Esophagus muscularis mucosa (tissue), 4 donors: Measurements from ENCODE around the gene SYNDIG1. TPM values are rescaled to one million over a fixed set of nuclear protein-coding genes. Genes with fewer than 3 reads are reported as not detected.

Experiments used
- DNase-seq: peaks from one replicate; pipeline ENCODE4 v3.0.0-alpha.2; 2017; ENCODE audit errors: extremely low spot score
- H3K27ac ChIP-seq, 4 donors: fragments of 200-600 bp; sonication (generic); replicated peaks in 1 of 4; 1 replicate in 3 of 4; 2 replicates in 1 of 4; pipeline ENCODE4 v1.5.1; 2016 to 2019; ENCODE audit warnings: mild to moderate bottlenecking in 1 of 4
- H3K27me3 ChIP-seq, 4 donors: fragments of 200-600 bp; sonication (generic); one replicate each; pipeline versions ENCODE4 v1.5.1 to v1.6.0; 2016 to 2019
- H3K36me3 ChIP-seq, 4 donors: fragments of 200-600 bp; sonication (generic); one replicate each; pipeline ENCODE4 v1.5.1; 2016 to 2019
- H3K4me1 ChIP-seq, 4 donors: fragments of 200-600 bp; sonication (generic); one replicate each; pipeline ENCODE4 v1.5.1; 2016 to 2019
- H3K4me3 ChIP-seq, 4 donors: fragments of 200-600 bp; sonication (generic); 1 replicate in 2 of 4; 2 replicates in 2 of 4; pipeline ENCODE4 v1.5.1; 2016 to 2019; ENCODE audit warnings: mild to moderate bottlenecking in 4 of 4, moderate library complexity in 1 of 4
- H3K9me3 ChIP-seq, 4 donors: fragments of 200-600 bp; sonication (generic); 1 replicate in 3 of 4; 2 replicates in 1 of 4; pipeline ENCODE4 v1.5.1; 2016 to 2019
- EP300 ChIP-seq: sonication (generic); formaldehyde crosslinking; IDR thresholded peaks from one replicate; pipeline ENCODE4 v1.6.1; 2017; ENCODE audit warnings: antibody characterized with exemption
- POLR2A ChIP-seq: fragments of 450-650 bp; IDR thresholded peaks from one replicate; pipeline ENCODE4 v1.6.1; 2017; ENCODE audit warnings: antibody characterized with exemption, moderate library complexity, mild to moderate bottlenecking, low read depth
- POLR2AphosphoS5 ChIP-seq, 2 donors: sonication (generic); formaldehyde crosslinking; IDR thresholded peaks; one replicate each; pipeline ENCODE4 v1.6.1; 2017; ENCODE audit warnings: antibody characterized with exemption in 2 of 2
- WGBS: methylation state at CpG from one replicate; pipeline ENCODE4 v1.1.5; 2018; 5-methylcytosine and 5-hydroxymethylcytosine counted together
- intact Hi-C: fragments of 100-400 bp; cut with DNase I; formaldehyde crosslinking; loops from one replicate; pipeline ENCODE4 v1.15.1; 2023
- total RNA-seq, 4 donors: library from RNA; depleted of rRNA; stranded (reverse); fragments of >200 nt; gene quantifications; one replicate each; pipeline versions ENCODE4 v1.1.0 to v1.2.1, GENCODE V29; 2016
- TF ChIP-seq, protein P1 (sequence below), 3 experiments: fragments of 200-600 bp in 2 of 3; fragments of 450-650 bp in 1 of 3; sonication (generic) in 2 of 3; IDR thresholded peaks; one replicate each; pipeline ENCODE4 v1.5.1; 2017 to 2019; ENCODE audit warnings: antibody characterized with exemption in 3 of 3, mild to moderate bottlenecking in 2 of 3, moderate library complexity in 1 of 3

Gene SYNDIG1
- not detected for total RNA-seq

- peaks cover 0 to 59% (median 12%) of the 10 kb centered on the region in 4 donors for H3K27me3 ChIP-seq
- 0% methylated on average over 14 of the region's 91 CpGs for WGBS
- H3K9me3 ChIP-seq: no peaks in the 10 kb centered on the region
- H3K4me3 ChIP-seq: peak within 1 kb of the TSS; percentile 46 to 55 (median 48)
- H3K36me3 ChIP-seq: no peaks in the 10 kb centered on the region
- DNase-seq: no peak
- H3K27ac ChIP-seq: no peak within 1 kb of the TSS
- intact Hi-C loops: no loop called here
- peaks cover 3 to 26% (median 25%) of the 10 kb centered on the region in 4 donors for H3K4me1 ChIP-seq
- TF ChIP-seq EP300: no peak
- TF ChIP-seq POLR2AphosphoS5 (IDR thresholded peaks at IDR 0.05): no peak
- TF ChIP-seq, protein P1, sequence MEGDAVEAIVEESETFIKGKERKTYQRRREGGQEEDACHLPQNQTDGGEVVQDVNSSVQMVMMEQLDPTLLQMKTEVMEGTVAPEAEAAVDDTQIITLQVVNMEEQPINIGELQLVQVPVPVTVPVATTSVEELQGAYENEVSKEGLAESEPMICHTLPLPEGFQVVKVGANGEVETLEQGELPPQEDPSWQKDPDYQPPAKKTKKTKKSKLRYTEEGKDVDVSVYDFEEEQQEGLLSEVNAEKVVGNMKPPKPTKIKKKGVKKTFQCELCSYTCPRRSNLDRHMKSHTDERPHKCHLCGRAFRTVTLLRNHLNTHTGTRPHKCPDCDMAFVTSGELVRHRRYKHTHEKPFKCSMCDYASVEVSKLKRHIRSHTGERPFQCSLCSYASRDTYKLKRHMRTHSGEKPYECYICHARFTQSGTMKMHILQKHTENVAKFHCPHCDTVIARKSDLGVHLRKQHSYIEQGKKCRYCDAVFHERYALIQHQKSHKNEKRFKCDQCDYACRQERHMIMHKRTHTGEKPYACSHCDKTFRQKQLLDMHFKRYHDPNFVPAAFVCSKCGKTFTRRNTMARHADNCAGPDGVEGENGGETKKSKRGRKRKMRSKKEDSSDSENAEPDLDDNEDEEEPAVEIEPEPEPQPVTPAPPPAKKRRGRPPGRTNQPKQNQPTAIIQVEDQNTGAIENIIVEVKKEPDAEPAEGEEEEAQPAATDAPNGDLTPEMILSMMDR (IDR thresholded peaks at IDR 0.05): no peak
- no peak for TF ChIP-seq POLR2A
Measured at GRCh38 chr20:24469116-24469893, at the start of gene SYNDIG1. Gene SYNDIG1 (plus strand): TSS chr20:24469629. CDS start chr20:24543098, 73,469 bp downstream.

GRCh38 chr20:24419786-24420185, 49.6 kb upstream of the SYNDIG1 start:
- 89% methylated on average over 6 of the region's 6 CpGs for WGBS
- intact Hi-C loops: no loop called here
- TF ChIP-seq POLR2AphosphoS5 (IDR thresholded peaks at IDR 0.05) (no peak), EP300 (no peak), POLR2A (no peak)
- TF ChIP-seq, protein P1 (IDR thresholded peaks at IDR 0.05): no peak

GRCh38 chr20:24420567-24420966, 48.9 kb upstream of the SYNDIG1 start:
- intact Hi-C loops: no loop called here
- TF ChIP-seq, protein P1 (IDR thresholded peaks at IDR 0.05): no peak
- TF ChIP-seq EP300 (no peak), POLR2AphosphoS5 (IDR thresholded peaks at IDR 0.05) (no peak), POLR2A (no peak)
- Histone ChIP-seq H3K36me3 (no peaks in the 10 kb centered on the region), H3K27me3 (peaks cover 0 to 14% (median 0%) of the 10 kb centered on the region in 4 donors), H3K27ac (no peak overlapping the region), H3K4me1 (no peaks in the 10 kb centered on the region), H3K4me3 (no peak overlapping the region), H3K9me3 (peaks cover 0 to 10% (median 4%) of the 10 kb centered on the region in 4 donors)
- DNase-seq: no peak
- 81% methylated on average over 3 of the region's 4 CpGs for WGBS

More at GRCh38 chr20:24419786-24420185, 49.6 kb upstream of the SYNDIG1 start:
- peak; percentile 90 for DNase-seq
- Histone ChIP-seq H3K4me1 (no peaks in the 10 kb centered on the region), H3K36me3 (no peaks in the 10 kb centered on the region), H3K9me3 (peaks cover 0 to 16% (median 10%) of the 10 kb centered on the region in 4 donors), H3K27ac (no peak overlapping the region), H3K27me3 (peaks cover 0 to 10% (median 0%) of the 10 kb centered on the region in 4 donors), H3K4me3 (no peak overlapping the region)

DNA sequence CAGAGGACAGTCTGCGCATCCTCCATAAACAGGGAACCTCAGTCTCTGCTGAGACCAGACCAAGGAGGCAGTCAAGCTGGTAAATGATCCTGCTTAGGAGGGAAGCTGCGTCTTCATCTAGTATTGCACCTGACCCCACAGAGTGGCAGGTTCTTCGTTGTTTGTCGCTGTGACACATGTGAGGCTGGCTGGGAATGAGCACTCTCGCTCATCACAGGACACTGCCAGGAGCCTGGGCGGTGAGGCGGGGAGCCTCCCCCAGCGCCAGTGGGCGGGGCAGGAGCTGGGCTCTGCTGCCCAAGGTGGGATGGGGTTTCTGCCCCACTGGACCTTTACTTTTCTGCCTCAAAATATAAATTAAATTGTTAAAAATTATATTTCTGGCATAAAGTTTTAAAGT, 48.4 kb upstream of the SYNDIG1 start:
- peaks cover 0 to 5% (median 2%) of the 10 kb centered on the region in 4 donors for H3K9me3 ChIP-seq
- no peaks in the 10 kb centered on the region for H3K36me3 ChIP-seq
- peaks cover 0 to 14% (median 0%) of the 10 kb centered on the region in 4 donors for H3K27me3 ChIP-seq
- H3K4me1 ChIP-seq: no peaks in the 10 kb centered on the region
- WGBS: 88% methylated on average over 9 of the region's 9 CpGs
- DNase-seq: peak; percentile 90
- intact Hi-C loops: no loop called here
- TF ChIP-seq EP300 (no peak), POLR2A (no peak), POLR2AphosphoS5 (IDR thresholded peaks at IDR 0.05) (no peak)
- TF ChIP-seq, protein P1 (IDR thresholded peaks at IDR 0.05): no peak
- H3K27ac ChIP-seq: no peak overlapping the region
- no peak overlapping the region for H3K4me3 ChIP-seq
